K562 (cell line): ENCODE measurements around the gene UPP1. TPM values are rescaled to one million over a fixed set of nuclear protein-coding genes. Genes with fewer than 3 reads are reported as not detected.

Experiments used
- MGA ChIP-seq: fragments of 450-650 bp; IDR thresholded peaks from 2 replicates; pipeline ENCODE4 v1.6.1; 2016; ENCODE audit warnings: mild to moderate bottlenecking, moderate library complexity
- polyA plus RNA-seq, 8 experiments: library from polyadenylated mRNA; depleted of rRNA in 4 of 8; stranded (reverse) in 5 of 8; unstranded in 3 of 8; fragments of >200 nt; fragmentation: Nextera tagmentation in 2 of 8; fragmentation: Illumina TruSeq in 1 of 8; extraction: Ambion mirVana in 2 of 8; extraction: Trizol in 1 of 8; gene quantifications; 2 replicates each; pipeline versions ENCODE4 v1.2.1 to v1.2.3, GENCODE V29; 2011 to 2014; ENCODE audit warnings: inconsistent platforms in 1 of 8, missing spikeins in 1 of 8
- total RNA-seq, 7 experiments: library from RNA; depleted of rRNA in 6 of 7; stranded (reverse); fragments of >200 nt in 6 of 7; fragmentation: Illumina TruSeq in 2 of 7; extraction: Trizol in 2 of 7; gene quantifications; 2 replicates each; pipeline versions ENCODE4 v1.2.1 to v1.2.3, GENCODE V29; 2011 to 2021; ENCODE audit warnings: low replicate concordance in 1 of 7

UPP1 gene
- total and polyA plus RNA-seq, 9 of the 15 experiments (the other 6 are each of a cell fraction or from before 2014, with no cell fraction given), result 0.38 to 2.4 (median 0.61) TPM

- TF ChIP-seq MGA, result no peak
Measured at GRCh38 chr7:48077423-48077822, 11.6 kb upstream of the UPP1 start (continued).
